HepG2 (cell line): ENCODE data around the gene NCOR2. TPM values are rescaled to one million over a fixed set of nuclear protein-coding genes. Genes with fewer than 3 reads are reported as not detected.

Experiments used
- CTCF ChIP-seq: sonication (generic); formaldehyde crosslinking; IDR thresholded peaks from 2 replicates; pipeline ENCODE4 v1.5.0; 2020; ENCODE audit warnings: mild to moderate bottlenecking, missing genetic modification reagents, moderate library complexity
- ERF ChIP-seq: IDR thresholded peaks from 2 replicates; pipeline ENCODE4 v1.6.1; 2018; ENCODE audit warnings: missing biosample characterization, missing genetic modification reagents
- FOXP1 ChIP-seq, 2 experiments: fragments of 450-650 bp in 1 of 2; IDR thresholded peaks; 2 replicates each; pipeline ENCODE4 v1.6.1; 2017 to 2018; ENCODE audit warnings: antibody characterized with exemption in 1 of 2
- FOXP4 ChIP-seq: sonication (generic); formaldehyde crosslinking; IDR thresholded peaks from 2 replicates; pipeline ENCODE4 v1.4.0; 2020; ENCODE audit warnings: missing genetic modification reagents
- GFI1 ChIP-seq: sonication (generic); formaldehyde crosslinking; IDR thresholded peaks from 2 replicates; pipeline ENCODE4 v1.5.0; 2020; ENCODE audit warnings: missing genetic modification reagents, mild to moderate bottlenecking, borderline replicate concordance
- IRX3 ChIP-seq: sonication (generic); formaldehyde crosslinking; IDR thresholded peaks from 2 replicates; pipeline ENCODE4 v1.8.1; 2023; ENCODE audit warnings: mild to moderate bottlenecking, low read depth, missing genetic modification reagents, borderline replicate concordance
- MED8 ChIP-seq: sonication (generic); formaldehyde crosslinking; IDR thresholded peaks from 2 replicates; pipeline ENCODE4 v1.8.1; 2023; ENCODE audit warnings: mild to moderate bottlenecking, missing genetic modification reagents; ENCODE audit not compliant: insufficient replicate concordance
- SOX13 ChIP-seq, 3 experiments: fragments of 450-650 bp in 1 of 3; sonication (generic) in 1 of 3; formaldehyde crosslinking in 1 of 3; IDR thresholded peaks in 2 of 3; conservative IDR thresholded peaks in 1 of 3; 2 replicates each; pipeline versions ENCODE4 v1.5.0 to v1.6.1; 2016 to 2020; ENCODE audit warnings: antibody characterized with exemption in 1 of 3, mild to moderate bottlenecking in 1 of 3, missing compliant biosample characterization in 1 of 3, missing genetic modification reagents in 1 of 3, moderate library complexity in 1 of 3
- SP1 ChIP-seq, 2 experiments: fragments of 450-650 bp in 1 of 2; sonication (generic) in 1 of 2; formaldehyde crosslinking in 1 of 2; IDR thresholded peaks; 2 replicates each; pipeline versions ENCODE4 v1.4.0 to v1.6.1; 2016 to 2020; ENCODE audit warnings: missing genetic modification reagents in 1 of 2
- XBP1 ChIP-seq: sonication (generic); formaldehyde crosslinking; IDR thresholded peaks from 2 replicates; pipeline ENCODE4 v1.5.0; 2020; ENCODE audit warnings: missing genetic modification reagents
- ZBED4 ChIP-seq: sonication (generic); formaldehyde crosslinking; IDR thresholded peaks from 2 replicates; pipeline ENCODE4 v1.4.0; 2020; ENCODE audit warnings: missing genetic modification reagents, borderline replicate concordance
- ZNF558 ChIP-seq: sonication (generic); formaldehyde crosslinking; IDR thresholded peaks from 2 replicates; pipeline ENCODE4 v1.9.0; 2022; ENCODE audit warnings: mild to moderate bottlenecking, missing genetic modification reagents, borderline replicate concordance
- ZNF629 ChIP-seq: sonication (generic); formaldehyde crosslinking; conservative IDR thresholded peaks from 2 replicates; pipeline ENCODE4 v1.5.0; 2020; ENCODE audit warnings: missing genetic modification reagents
- ZNF687 ChIP-seq: sonication (generic); formaldehyde crosslinking; IDR thresholded peaks from 2 replicates; pipeline ENCODE4 v1.5.1; 2020; ENCODE audit warnings: mild to moderate bottlenecking, missing genetic modification reagents, moderate library complexity
- polyA plus RNA-seq, 8 experiments: library from polyadenylated mRNA; depleted of rRNA in 3 of 8; stranded (reverse) in 7 of 8; unstranded in 1 of 8; fragments of >200 nt; fragmentation: Illumina TruSeq in 4 of 8; extraction: Trizol in 4 of 8; gene quantifications; 2 replicates each; pipeline versions ENCODE4 v1.2.1 to v1.2.3, GENCODE V29; 2011 to 2016; ENCODE audit warnings: low read depth in 4 of 8, missing spikeins in 1 of 8, mixed read lengths in 1 of 8; ENCODE audit not compliant: insufficient read depth in 1 of 8
- total RNA-seq, 5 experiments: library from RNA; depleted of rRNA; stranded (reverse); fragments of >200 nt; fragmentation: Illumina TruSeq; extraction: Trizol; gene quantifications; 2 replicates each; pipeline ENCODE4 v1.2.3, GENCODE V29; 2016; ENCODE audit warnings: low read depth in 1 of 5

The NCOR2 gene
- total and polyA plus RNA-seq, 2 of the 13 experiments (the other 11 are each of a cell fraction or from before 2014, with no cell fraction given), result 4.5 to 5.7 TPM

- TF ChIP-seq GFI1 (CRISPR knock-in tag) (no peak; the same call in 1 of the 2 replicates), SP1 (IDR thresholded peaks at IDR 0.05) (no peak), SP1 (CRISPR knock-in tag; IDR thresholded peaks at IDR 0.05) (no peak), FOXP4 (CRISPR knock-in tag) (peak; percentile 87), ZNF687 (CRISPR knock-in tag) (peak; percentile 81), XBP1 (CRISPR knock-in tag) (no peak), IRX3 (CRISPR knock-in tag) (no peak), ZNF558 (CRISPR knock-in tag) (no peak), CTCF (peak; percentile 26), ZBED4 (CRISPR knock-in tag) (peak; percentile 78; the same call in 1 of the 2 replicates), FOXP1 (IDR thresholded peaks at IDR 0.05) (no peak), FOXP1 (CRISPR knock-in tag; IDR thresholded peaks at IDR 0.05) (peak; percentile 65; the same call in 1 of the 2 replicates), ZNF629 (CRISPR knock-in tag) (peak; percentile 99), MED8 (peak; percentile 18), ERF (peak; percentile 57; the same call in 1 of the 2 replicates), SOX13 (IDR thresholded peaks at IDR 0.05) (peak; percentile 46; the same call in 1 of the 2 replicates), SOX13 (CRISPR knock-in tag; conservative IDR thresholded peaks at IDR 0.05 in 1 of 2, IDR thresholded peaks at IDR 0.05 in 1 of 2) (peak in 1 of 2 experiments; percentile 81; a peak in 2 of 4 replicates)
Observed at GRCh38 chr12:124609041-124609989, 41.9 kb upstream of the NCOR2 start (continued).
